PFSK-1 (cell line): ENCODE measurements around the gene PFDN5.

Experiments
- FOXP2 ChIP-seq: optimal IDR thresholded peaks from 2 replicates; pipeline ENCODE3; 2011; ENCODE audit warnings: borderline replicate concordance, control low read depth, inconsistent platforms; ENCODE audit not compliant: insufficient read depth; ENCODE audit errors: extremely low read length, extremely low read depth
- POLR2AphosphoS5 ChIP-seq: IDR thresholded peaks from 2 replicates; pipeline ENCODE4 v1.6.1; 2012; ENCODE audit warnings: low read depth, mild to moderate bottlenecking, control low read depth, low read length, moderate library complexity
- REST ChIP-seq, 2 experiments: IDR thresholded peaks; 2 replicates each; pipeline versions ENCODE4 v1.6.1 to v1.8.0; 2011 to 2012; ENCODE audit warnings: low read depth in 2 of 2, low read length in 2 of 2, control low read depth in 1 of 2, inconsistent platforms in 1 of 2, mild to moderate bottlenecking in 1 of 2, moderate library complexity in 1 of 2; ENCODE audit not compliant: insufficient read depth in 1 of 2
- SIN3A ChIP-seq: IDR thresholded peaks from 2 replicates; pipeline ENCODE4 v1.6.1; 2012; ENCODE audit warnings: mild to moderate bottlenecking, low read length, moderate library complexity, borderline replicate concordance; ENCODE audit not compliant: insufficient read depth
- TAF1 ChIP-seq: IDR thresholded peaks from 2 replicates; pipeline ENCODE4 v1.6.1; 2012; ENCODE audit warnings: low read length, control low read depth, borderline replicate concordance; ENCODE audit not compliant: insufficient read depth

Gene PFDN5

GRCh38 chr12:53279888-53280498 is 15.3 kb upstream of the PFDN5 start:
- no peak for TF ChIP-seq REST (IDR thresholded peaks at IDR 0.05; ENCODE audit: insufficient read depth in 1 of 2, low read depth in 2 of 2, low read length in 2 of 2)
- no peak for TF ChIP-seq POLR2AphosphoS5
- TF ChIP-seq SIN3A: no peak

- no peak for TF ChIP-seq REST (IDR thresholded peaks at IDR 0.05; ENCODE audit: insufficient read depth in 1 of 2, low read depth in 2 of 2, low read length in 2 of 2)
- TF ChIP-seq SIN3A: no peak
- TF ChIP-seq FOXP2: no peak
- TF ChIP-seq TAF1: no peak
- no peak for TF ChIP-seq POLR2AphosphoS5
Observed at GRCh38 chr12:53286448-53286847, 8.9 kb upstream of the PFDN5 start.

GRCh38 chr12:53287741-53288216 is 7.6 kb upstream of the PFDN5 start:
- no peak for TF ChIP-seq REST (IDR thresholded peaks at IDR 0.05; ENCODE audit: insufficient read depth in 1 of 2, low read depth in 2 of 2, low read length in 2 of 2)
- no peak for TF ChIP-seq FOXP2
- TF ChIP-seq POLR2AphosphoS5: no peak
- TF ChIP-seq SIN3A: no peak
- no peak for TF ChIP-seq TAF1

- TF ChIP-seq POLR2AphosphoS5 (no peak), REST (IDR thresholded peaks at IDR 0.05; ENCODE audit: insufficient read depth in 1 of 2, low read depth in 2 of 2, low read length in 2 of 2) (no peak)
Observed at GRCh38 chr12:53288322-53288721, 7.0 kb upstream of the PFDN5 start.

GRCh38 chr12:53289891-53290290 is 5.5 kb upstream of the PFDN5 start:
- TF ChIP-seq TAF1 (no peak), FOXP2 (no peak), POLR2AphosphoS5 (no peak), SIN3A (no peak), REST (IDR thresholded peaks at IDR 0.05; ENCODE audit: insufficient read depth in 1 of 2, low read depth in 2 of 2, low read length in 2 of 2) (no peak)
